Liver (tissue), 9 donors: Measurements from ENCODE around the gene IL13. TPM values are rescaled to one million over a fixed set of nuclear protein-coding genes. Genes with fewer than 3 reads are reported as not detected.

Experiments
- DNase-seq: peaks from one replicate; pipeline ENCODE4 v3.0.0-alpha.2; 2017; ENCODE audit warnings: low spot score
- H3K27ac ChIP-seq, 2 donors: one replicate each; pipeline ENCODE4 v1.7.0; 2013; ENCODE audit warnings: inconsistent platforms in 2 of 2, low read length in 2 of 2, control low read depth in 1 of 2, low read depth in 1 of 2, mild to moderate bottlenecking in 1 of 2
- H3K27me3 ChIP-seq, 4 donors: one replicate each; pipeline versions ENCODE4 v1.6.1 to v1.7.0; 2013; ENCODE audit warnings: low read length in 3 of 4, inconsistent platforms in 1 of 4, mild to moderate bottlenecking in 1 of 4, moderate library complexity in 1 of 4; ENCODE audit not compliant: control insufficient read depth in 4 of 4, insufficient read depth in 4 of 4
- H3K36me3 ChIP-seq, 4 donors: one replicate each; pipeline versions ENCODE4 v1.6.1 to v1.7.0; 2013; ENCODE audit warnings: low read length in 3 of 4, mild to moderate bottlenecking in 3 of 4, low read depth in 1 of 4, moderate library complexity in 1 of 4; ENCODE audit not compliant: control insufficient read depth in 4 of 4, insufficient read depth in 3 of 4
- H3K4me1 ChIP-seq, 4 donors: one replicate each; pipeline versions ENCODE4 v1.6.1 to v1.7.0; 2013; ENCODE audit warnings: low read length in 3 of 4, mild to moderate bottlenecking in 3 of 4, moderate library complexity in 1 of 4; ENCODE audit not compliant: control insufficient read depth in 4 of 4, insufficient read depth in 4 of 4
- H3K4me3 ChIP-seq, 3 donors: one replicate each; pipeline versions ENCODE4 v1.6.1 to v1.7.0; 2013; ENCODE audit warnings: low read length in 3 of 3, control low read depth in 1 of 3, low read depth in 1 of 3, mild to moderate bottlenecking in 1 of 3
- H3K9ac ChIP-seq, 2 donors: one replicate each; pipeline ENCODE4 v1.7.0; 2013; ENCODE audit warnings: low read length in 2 of 2, mild to moderate bottlenecking in 2 of 2, moderate library complexity in 2 of 2, control low read depth in 1 of 2, low read depth in 1 of 2
- H3K9me3 ChIP-seq, 4 donors: one replicate each; pipeline versions ENCODE4 v1.6.1 to v1.7.0; 2013; ENCODE audit warnings: low read length in 3 of 4; ENCODE audit not compliant: control insufficient read depth in 4 of 4
- FOXA1 ChIP-seq: IDR thresholded peaks from 2 replicates; pipeline ENCODE4 v1.6.1; 2016; ENCODE audit warnings: antibody characterized with exemption
- GABPA ChIP-seq, 2 donors: IDR thresholded peaks in 1 of 2; conservative IDR thresholded peaks in 1 of 2; 2 replicates each; pipeline ENCODE4 v1.6.1; 2016; ENCODE audit warnings: antibody characterized with exemption in 2 of 2, mild to moderate bottlenecking in 1 of 2, moderate library complexity in 1 of 2
- HNF4A ChIP-seq, 2 donors: conservative IDR thresholded peaks; 2 replicates each; pipeline ENCODE4 v1.6.1; 2016; ENCODE audit warnings: antibody characterized with exemption in 2 of 2, mild to moderate bottlenecking in 2 of 2
- HNF4G ChIP-seq: IDR thresholded peaks from 2 replicates; pipeline ENCODE4 v1.6.1; 2016; ENCODE audit warnings: antibody characterized with exemption
- JUND ChIP-seq, 2 donors: IDR thresholded peaks; 2 replicates each; pipeline ENCODE4 v1.6.1; 2016; ENCODE audit warnings: antibody characterized with exemption in 2 of 2
- RAD21 ChIP-seq, 2 donors: IDR thresholded peaks; 2 replicates each; pipeline ENCODE4 v1.6.1; 2016; ENCODE audit warnings: antibody characterized with exemption in 2 of 2, mild to moderate bottlenecking in 2 of 2
- RXRA ChIP-seq, 2 donors: IDR thresholded peaks; 2 replicates each; pipeline ENCODE4 v1.6.1; 2017 to 2018; ENCODE audit warnings: antibody characterized with exemption in 2 of 2, mild to moderate bottlenecking in 1 of 2
- YY1 ChIP-seq: IDR thresholded peaks from 2 replicates; pipeline ENCODE4 v1.6.1; 2016; ENCODE audit warnings: antibody characterized with exemption, mild to moderate bottlenecking
- WGBS: extraction: QIAGEN DNeasy Blood & Tissue Kit; methylation state at CpG from one replicate; pipeline ENCODE4 v1.1.7; 2013; 5-methylcytosine and 5-hydroxymethylcytosine counted together
- polyA plus RNA-seq, 2 donors: library from polyadenylated mRNA; stranded (reverse) in 1 of 2; unstranded in 1 of 2; fragments of 200-250 nt in 1 of 2; fragments of >200 nt in 1 of 2; fragmentation: Nextera tagmentation in 1 of 2; extraction: Ambion mirVana in 1 of 2; gene quantifications; one replicate each; pipeline versions ENCODE4 v1.2.1 to v1.2.3, GENCODE V29; 2013 to 2015
- total RNA-seq, 2 donors: library from RNA; depleted of rRNA; stranded (reverse); fragments of >200 nt; gene quantifications; one replicate each; pipeline ENCODE4 v1.2.3, GENCODE V29; 2014
- TF ChIP-seq, protein P1 (sequence below): IDR thresholded peaks from 2 replicates; pipeline ENCODE4 v1.6.1; 2016; ENCODE audit warnings: antibody characterized with exemption
- TF ChIP-seq, protein P2 (sequence below): IDR thresholded peaks from 2 replicates; pipeline ENCODE4 v1.6.1; 2016; ENCODE audit warnings: antibody characterized with exemption, mild to moderate bottlenecking
- TF ChIP-seq, protein P3 (sequence below): IDR thresholded peaks from 2 replicates; pipeline ENCODE4 v1.6.1; 2016; ENCODE audit warnings: antibody characterized with exemption
- TF ChIP-seq, protein P4 (sequence below): fragments of 150-350 bp; IDR thresholded peaks from 2 replicates; pipeline ENCODE4 v1.5.1; 2017; ENCODE audit warnings: improper control_type of control experiment, low read depth, low read length; ENCODE audit not compliant: missing input control
- TF ChIP-seq, protein P5 (sequence below): IDR thresholded peaks from 2 replicates; pipeline ENCODE4 v1.6.1; 2016; ENCODE audit warnings: antibody characterized with exemption
- donor health status: healthy.
- donor health status: healthy.
- donor health status: healthy.
- donor health status: healthy.
- donor health status: healthy.

The IL13 gene
- total and polyA plus RNA-seq, 4 donors, result not detected

DNA sequence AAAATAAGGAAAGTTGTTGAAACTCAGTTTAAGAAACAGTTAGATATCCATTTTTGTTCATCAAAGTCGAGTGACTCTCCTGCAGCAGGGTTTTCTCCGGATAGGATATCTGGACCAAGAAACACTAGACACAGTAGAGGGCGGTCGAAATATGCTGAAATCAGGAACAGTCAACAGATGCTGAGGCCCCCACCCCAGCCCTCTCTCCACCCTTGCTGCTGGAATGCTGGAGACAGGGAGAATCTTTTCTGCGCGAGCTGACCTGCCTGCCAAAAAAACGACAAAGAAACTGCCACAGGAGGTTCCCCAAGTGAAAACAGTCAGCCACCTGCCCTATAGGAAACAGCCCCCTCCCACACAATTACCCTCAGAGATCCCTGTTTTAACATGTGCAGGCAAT is 4.3 kb upstream of the IL13 start:
- H3K36me3 ChIP-seq, result no peaks in the 10 kb centered on the region
- H3K4me3 ChIP-seq, result no peak overlapping the region
- H3K9ac ChIP-seq, result no peak overlapping the region
- peaks cover 0 to 6% (median 2%) of the 10 kb centered on the region in 4 donors for H3K27me3 ChIP-seq
- no peaks in the 10 kb centered on the region for H3K9me3 ChIP-seq
- H3K27ac ChIP-seq, result no peak overlapping the region
- WGBS, result 40% methylated on average over 7 of the region's 7 CpGs
- DNase-seq, result peak; percentile 40
- TF ChIP-seq RAD21 (IDR thresholded peaks at IDR 0.05) (no peak), HNF4A (conservative IDR thresholded peaks at IDR 0.05) (no peak), RXRA (IDR thresholded peaks at IDR 0.05) (no peak), FOXA1 (no peak), YY1 (no peak), GABPA (IDR thresholded peaks at IDR 0.05 in 1 of 2, conservative IDR thresholded peaks at IDR 0.05 in 1 of 2) (no peak), HNF4G (no peak), JUND (IDR thresholded peaks at IDR 0.05) (no peak)
- TF ChIP-seq, protein P1, sequence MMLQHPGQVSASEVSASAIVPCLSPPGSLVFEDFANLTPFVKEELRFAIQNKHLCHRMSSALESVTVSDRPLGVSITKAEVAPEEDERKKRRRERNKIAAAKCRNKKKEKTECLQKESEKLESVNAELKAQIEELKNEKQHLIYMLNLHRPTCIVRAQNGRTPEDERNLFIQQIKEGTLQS, result no peak
- TF ChIP-seq, protein P2, sequence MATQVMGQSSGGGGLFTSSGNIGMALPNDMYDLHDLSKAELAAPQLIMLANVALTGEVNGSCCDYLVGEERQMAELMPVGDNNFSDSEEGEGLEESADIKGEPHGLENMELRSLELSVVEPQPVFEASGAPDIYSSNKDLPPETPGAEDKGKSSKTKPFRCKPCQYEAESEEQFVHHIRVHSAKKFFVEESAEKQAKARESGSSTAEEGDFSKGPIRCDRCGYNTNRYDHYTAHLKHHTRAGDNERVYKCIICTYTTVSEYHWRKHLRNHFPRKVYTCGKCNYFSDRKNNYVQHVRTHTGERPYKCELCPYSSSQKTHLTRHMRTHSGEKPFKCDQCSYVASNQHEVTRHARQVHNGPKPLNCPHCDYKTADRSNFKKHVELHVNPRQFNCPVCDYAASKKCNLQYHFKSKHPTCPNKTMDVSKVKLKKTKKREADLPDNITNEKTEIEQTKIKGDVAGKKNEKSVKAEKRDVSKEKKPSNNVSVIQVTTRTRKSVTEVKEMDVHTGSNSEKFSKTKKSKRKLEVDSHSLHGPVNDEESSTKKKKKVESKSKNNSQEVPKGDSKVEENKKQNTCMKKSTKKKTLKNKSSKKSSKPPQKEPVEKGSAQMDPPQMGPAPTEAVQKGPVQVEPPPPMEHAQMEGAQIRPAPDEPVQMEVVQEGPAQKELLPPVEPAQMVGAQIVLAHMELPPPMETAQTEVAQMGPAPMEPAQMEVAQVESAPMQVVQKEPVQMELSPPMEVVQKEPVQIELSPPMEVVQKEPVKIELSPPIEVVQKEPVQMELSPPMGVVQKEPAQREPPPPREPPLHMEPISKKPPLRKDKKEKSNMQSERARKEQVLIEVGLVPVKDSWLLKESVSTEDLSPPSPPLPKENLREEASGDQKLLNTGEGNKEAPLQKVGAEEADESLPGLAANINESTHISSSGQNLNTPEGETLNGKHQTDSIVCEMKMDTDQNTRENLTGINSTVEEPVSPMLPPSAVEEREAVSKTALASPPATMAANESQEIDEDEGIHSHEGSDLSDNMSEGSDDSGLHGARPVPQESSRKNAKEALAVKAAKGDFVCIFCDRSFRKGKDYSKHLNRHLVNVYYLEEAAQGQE, result no peak
- TF ChIP-seq, protein P3, sequence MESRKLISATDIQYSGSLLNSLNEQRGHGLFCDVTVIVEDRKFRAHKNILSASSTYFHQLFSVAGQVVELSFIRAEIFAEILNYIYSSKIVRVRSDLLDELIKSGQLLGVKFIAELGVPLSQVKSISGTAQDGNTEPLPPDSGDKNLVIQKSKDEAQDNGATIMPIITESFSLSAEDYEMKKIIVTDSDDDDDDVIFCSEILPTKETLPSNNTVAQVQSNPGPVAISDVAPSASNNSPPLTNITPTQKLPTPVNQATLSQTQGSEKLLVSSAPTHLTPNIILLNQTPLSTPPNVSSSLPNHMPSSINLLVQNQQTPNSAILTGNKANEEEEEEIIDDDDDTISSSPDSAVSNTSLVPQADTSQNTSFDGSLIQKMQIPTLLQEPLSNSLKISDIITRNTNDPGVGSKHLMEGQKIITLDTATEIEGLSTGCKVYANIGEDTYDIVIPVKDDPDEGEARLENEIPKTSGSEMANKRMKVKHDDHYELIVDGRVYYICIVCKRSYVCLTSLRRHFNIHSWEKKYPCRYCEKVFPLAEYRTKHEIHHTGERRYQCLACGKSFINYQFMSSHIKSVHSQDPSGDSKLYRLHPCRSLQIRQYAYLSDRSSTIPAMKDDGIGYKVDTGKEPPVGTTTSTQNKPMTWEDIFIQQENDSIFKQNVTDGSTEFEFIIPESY, result no peak
- TF ChIP-seq, protein P4, sequence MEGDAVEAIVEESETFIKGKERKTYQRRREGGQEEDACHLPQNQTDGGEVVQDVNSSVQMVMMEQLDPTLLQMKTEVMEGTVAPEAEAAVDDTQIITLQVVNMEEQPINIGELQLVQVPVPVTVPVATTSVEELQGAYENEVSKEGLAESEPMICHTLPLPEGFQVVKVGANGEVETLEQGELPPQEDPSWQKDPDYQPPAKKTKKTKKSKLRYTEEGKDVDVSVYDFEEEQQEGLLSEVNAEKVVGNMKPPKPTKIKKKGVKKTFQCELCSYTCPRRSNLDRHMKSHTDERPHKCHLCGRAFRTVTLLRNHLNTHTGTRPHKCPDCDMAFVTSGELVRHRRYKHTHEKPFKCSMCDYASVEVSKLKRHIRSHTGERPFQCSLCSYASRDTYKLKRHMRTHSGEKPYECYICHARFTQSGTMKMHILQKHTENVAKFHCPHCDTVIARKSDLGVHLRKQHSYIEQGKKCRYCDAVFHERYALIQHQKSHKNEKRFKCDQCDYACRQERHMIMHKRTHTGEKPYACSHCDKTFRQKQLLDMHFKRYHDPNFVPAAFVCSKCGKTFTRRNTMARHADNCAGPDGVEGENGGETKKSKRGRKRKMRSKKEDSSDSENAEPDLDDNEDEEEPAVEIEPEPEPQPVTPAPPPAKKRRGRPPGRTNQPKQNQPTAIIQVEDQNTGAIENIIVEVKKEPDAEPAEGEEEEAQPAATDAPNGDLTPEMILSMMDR, result no peak
- TF ChIP-seq, protein P5, sequence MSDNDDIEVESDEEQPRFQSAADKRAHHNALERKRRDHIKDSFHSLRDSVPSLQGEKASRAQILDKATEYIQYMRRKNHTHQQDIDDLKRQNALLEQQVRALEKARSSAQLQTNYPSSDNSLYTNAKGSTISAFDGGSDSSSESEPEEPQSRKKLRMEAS, result no peak
- H3K4me1 ChIP-seq, result peaks cover 0 to 12% (median 6%) of the 10 kb centered on the region in 4 donors
